ENCODE results near the gene PLEKHA3. TPM values are rescaled to one million over a fixed set of nuclear protein-coding genes. Genes with fewer than 3 reads are reported as not detected.

The PLEKHA3 gene
- total and polyA plus RNA-seq, 2 of the 4 experiments (the other 2 are of a cell fraction) = 3.9 to 5.5 TPM

DNA sequence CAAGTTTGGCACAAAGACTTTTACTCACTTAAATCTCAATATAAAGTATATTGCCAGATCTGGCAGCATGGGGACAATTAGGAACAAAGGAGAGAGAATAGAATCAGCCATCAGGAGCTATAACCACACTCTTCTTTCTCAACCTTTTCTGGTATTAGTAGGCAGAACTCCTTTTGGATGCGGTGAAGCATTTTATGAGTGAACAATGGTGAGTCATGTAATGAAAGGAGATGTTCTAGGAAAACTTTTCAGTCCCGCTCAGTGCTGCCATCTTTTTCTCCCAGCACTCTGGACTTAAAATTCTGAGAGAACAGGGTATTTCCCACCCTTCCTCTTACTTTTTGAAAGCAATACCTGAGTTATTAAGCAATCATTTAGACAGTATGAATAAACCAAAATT is 32.2 kb downstream of the PLEKHA3 start:
- Histone ChIP-seq H3K27ac (ENCODE audit: insufficient read depth, low read length) (no peak overlapping the region), H3K18ac (ENCODE audit: low read depth, low read length) (no peak overlapping the region), H2AFZ (replicated peaks; ENCODE audit: low read length, poor library complexity) (no peak overlapping the region), H3K56ac (ENCODE audit: extremely low read depth, insufficient read depth, low read length) (no peak overlapping the region), H3K9me3 (ENCODE audit: control insufficient read depth, insufficient read depth, low read length) (no peaks in the 10 kb centered on the region), H3K27me3 (ENCODE audit: control insufficient read depth, insufficient read depth, low read length) (no peaks in the 10 kb centered on the region), H3K9me1 (ENCODE audit: insufficient read depth, low read length) (no peaks in the 10 kb centered on the region), H3K4me2 (ENCODE audit: low read depth, low read length) (no peak overlapping the region), H2BK20ac (ENCODE audit: low read depth, low read length) (no peak overlapping the region), H4K91ac (ENCODE audit: insufficient read depth, low read depth, low read length) (no peak overlapping the region), H4K20me1 (ENCODE audit: insufficient read depth, low read length) (no peaks in the 10 kb centered on the region), H3K9ac (ENCODE audit: low read depth, low read length) (no peak overlapping the region), H2BK15ac (ENCODE audit: low read depth, low read length) (no peak overlapping the region), H3K79me1 (ENCODE audit: low read depth in 1 of 2, low read length in 2 of 2) (peaks cover 2 to 4% of the 10 kb centered on the region in 2 experiments; a peak in 2 of 4 replicates), H3K4me3 (ENCODE audit: insufficient read depth, low read depth, low read length) (no peak overlapping the region), H3K36me3 (ENCODE audit: control insufficient read depth, insufficient read depth, low read length) (peaks cover 6% of the 10 kb centered on the region; the same call in 1 of the 2 replicates), H2BK5ac (ENCODE audit: low read depth, low read length, poor library complexity, severe bottlenecking) (no peak overlapping the region), H2AK5ac (ENCODE audit: low read depth, low read length) (no peak overlapping the region), H3K14ac (replicated peaks; ENCODE audit: low read depth, low read length) (no peak overlapping the region), H3K4me1 (ENCODE audit: control insufficient read depth, insufficient read depth, low read length) (peaks cover 2% of the 10 kb centered on the region; the same call in 1 of the 2 replicates), H3K4ac (ENCODE audit: low read depth, low read length) (no peak overlapping the region), H4K5ac (ENCODE audit: low read depth, low read length) (no peak overlapping the region), H2BK120ac (ENCODE audit: low read depth, low read length) (no peak overlapping the region), H4K8ac (ENCODE audit: low read depth in 2 of 2, low read length in 2 of 2) (no peak overlapping the region), H2AK9ac (replicated peaks; ENCODE audit: low read depth, low read length, poor library complexity) (no peak overlapping the region), H3K23ac (ENCODE audit: low read depth, low read length) (no peak overlapping the region)
- no TSS peak for BruUV-seq (replicated peaks)
- ChIA-PET CTCF (no interaction called here), POLR2A (ENCODE audit: unreplicated experiment) (no interaction called here)
- ATAC-seq (ENCODE audit: low read depth) (no peak), DNase-seq (peak; percentile 29)
- TF ChIP-seq MXI1 (IDR thresholded peaks at IDR 0.05; ENCODE audit: borderline replicate concordance, low read depth, low read length) = no peak
- TF ChIP-seq RAD21 (IDR thresholded peaks at IDR 0.05; ENCODE audit: low read length) = no peak
- no CpG with 5 or more reads among the region's 2 CpGs for WGBS, 2 experiments (ENCODE audit: extremely low coverage in 2 of 2, insufficient read length in 1 of 2)
- in situ Hi-C loops (cut with MboI; ENCODE audit: low sequenced_read_pairs) (no loop called here), dilution Hi-C loops (cut with HindIII; ENCODE audit: low sequenced_read_pairs, unreplicated experiment) (no loop called here), intact Hi-C loops (cut with micrococcal nuclease) (no loop called here)
